Hematopoietic multipotent progenitor cell treated with erythropoietin and hydrocortisone succinate and interleukin-3 and kit ligand, for 17 days (in vitro differentiated cells): ENCODE results near the gene TBL1XR1.
"Not testable (repeated sequence)": the region's sequence is repeated elsewhere in the genome, so short reads cannot be mapped to it uniquely, and the experiment has no call there.

Experiments used
- DNase-seq: peaks from one replicate; pipeline ENCODE4 v3.0.0-alpha.2; 2015; ENCODE audit warnings: low spot score

The TBL1XR1 gene

GRCh38 chr3:177208223-177208622 lies 10.9 kb upstream of the TBL1XR1 start:
- no peak for DNase-seq

GRCh38 chr3:177206936-177207335 lies 9.7 kb upstream of the TBL1XR1 start:
- no peak for DNase-seq

- DNase-seq, result no peak
Measured at GRCh38 chr3:177203689-177204395, 6.6 kb upstream of the TBL1XR1 start.

- not testable (repeated sequence) for DNase-seq
Measured at GRCh38 chr3:177203016-177203415, 5.7 kb upstream of the TBL1XR1 start.

GRCh38 chr3:177201700-177202397 lies 4.6 kb upstream of the TBL1XR1 start:
- DNase-seq, result no peak

- no peak for DNase-seq
Measured at GRCh38 chr3:177199206-177199760, 2.0 kb upstream of the TBL1XR1 start.

- DNase-seq, result peak; percentile 84
Measured at GRCh38 chr3:177197727-177198460, 612 bp upstream of the TBL1XR1 start.

- DNase-seq, result peak; percentile 70
Measured at GRCh38 chr3:177196456-177197040, 734 bp downstream of the TBL1XR1 start.

GRCh38 chr3:177196008-177196455 lies 1.2 kb downstream of the TBL1XR1 start:
- DNase-seq, result peak; percentile 71

- DNase-seq, result peak; percentile 66
Measured at GRCh38 chr3:177195242-177195991, 1.9 kb downstream of the TBL1XR1 start.

GRCh38 chr3:177194299-177194698 lies 3.0 kb downstream of the TBL1XR1 start:
- DNase-seq, result no peak

- DNase-seq, result no peak
Measured at GRCh38 chr3:177193688-177194268, 3.5 kb downstream of the TBL1XR1 start.

GRCh38 chr3:177193275-177193674 lies 4.0 kb downstream of the TBL1XR1 start:
- DNase-seq, result not testable (repeated sequence)

GRCh38 chr3:177190756-177191681 lies 6.3 kb downstream of the TBL1XR1 start:
- no peak for DNase-seq

- not testable (repeated sequence) for DNase-seq
Measured at GRCh38 chr3:177190184-177190583, 7.1 kb downstream of the TBL1XR1 start.

- DNase-seq, result not testable (repeated sequence)
Measured at GRCh38 chr3:177188325-177188724, 9.0 kb downstream of the TBL1XR1 start.

GRCh38 chr3:177186306-177186705 lies 11.0 kb downstream of the TBL1XR1 start:
- DNase-seq, result no peak

GRCh38 chr3:177185035-177185574 lies 12.2 kb downstream of the TBL1XR1 start:
- no peak for DNase-seq

GRCh38 chr3:177184602-177185001 lies 12.7 kb downstream of the TBL1XR1 start:
- not testable (repeated sequence) for DNase-seq
